Activated effector memory CD4-positive, alpha-beta T cell treated with Interleukin-2 at 50 U/mL for 16 hours (primary cell): Measurements from ENCODE around the gene KDM4C.
"Not testable (repeated sequence)": the region's sequence is repeated elsewhere in the genome, so short reads cannot be mapped to it uniquely, and the experiment has no call there.

Experiments
- DNase-seq: peaks from one replicate; pipeline ENCODE4 v3.0.0-alpha.2; 2020

The KDM4C gene

DNA sequence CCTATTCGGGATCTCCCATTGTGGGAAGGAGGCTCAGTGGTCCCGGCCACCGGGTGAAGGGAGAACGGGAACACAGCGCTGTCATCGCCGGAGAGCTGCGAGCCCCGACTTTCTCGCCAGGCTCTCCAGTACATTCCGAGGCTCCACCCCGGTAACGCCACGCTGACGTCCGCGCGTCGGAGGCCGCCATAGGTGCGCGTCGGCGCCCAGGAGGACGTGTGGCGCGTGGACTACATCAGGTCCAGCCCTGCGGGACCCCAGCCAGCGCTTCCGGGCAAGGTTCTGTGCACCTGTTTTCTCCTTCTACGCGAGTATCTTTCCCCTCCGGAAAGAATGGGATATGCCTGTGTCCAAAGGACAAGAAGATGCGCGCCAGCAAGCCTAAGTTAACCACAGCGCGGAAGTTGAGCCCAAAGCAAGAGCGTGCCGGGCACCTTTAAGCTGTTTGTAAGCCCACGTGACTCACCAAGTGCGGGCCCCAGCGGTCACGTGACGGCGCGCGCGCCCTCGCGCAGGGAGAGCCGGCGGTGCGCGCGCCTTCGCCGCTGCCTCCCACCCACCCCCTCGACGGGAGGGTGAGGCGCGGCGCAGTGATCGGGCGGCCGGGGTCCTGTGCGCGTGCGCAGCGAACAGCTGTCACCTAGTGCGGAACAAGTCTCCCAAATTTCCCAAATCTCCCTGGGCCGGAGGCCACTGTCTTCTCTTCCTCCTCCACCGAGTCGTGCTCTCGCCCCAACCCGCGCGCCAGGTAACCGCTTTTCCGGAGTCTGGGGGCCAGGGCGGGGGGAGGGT lies at the start of gene KDM4C:
Gene KDM4C (plus strand): TSS at position 518 of the 792 bp plus-strand sequence. CDS start 35,016 bp downstream, outside the sequence.
- peak; percentile 91 for DNase-seq

DNA sequence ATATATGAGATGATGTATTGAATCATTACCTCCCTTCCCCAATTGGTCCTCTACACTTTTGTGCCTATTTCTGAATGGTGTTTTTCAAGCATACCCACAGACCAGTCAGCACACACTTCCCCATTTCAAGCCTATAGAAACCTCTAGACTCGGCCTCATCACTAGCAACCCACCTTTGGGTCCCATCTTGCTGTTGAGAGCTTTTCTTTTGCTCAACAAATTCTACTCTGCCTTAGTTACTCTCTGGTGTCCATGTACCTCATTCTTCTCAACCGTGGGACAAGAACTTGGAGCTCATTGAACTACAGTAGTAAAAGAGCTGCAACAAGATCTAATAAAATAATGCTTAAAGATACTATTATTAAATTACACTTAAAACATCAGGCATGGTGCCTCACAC lies 49.0 kb upstream of the KDM4C start:
- no peak for DNase-seq

DNA sequence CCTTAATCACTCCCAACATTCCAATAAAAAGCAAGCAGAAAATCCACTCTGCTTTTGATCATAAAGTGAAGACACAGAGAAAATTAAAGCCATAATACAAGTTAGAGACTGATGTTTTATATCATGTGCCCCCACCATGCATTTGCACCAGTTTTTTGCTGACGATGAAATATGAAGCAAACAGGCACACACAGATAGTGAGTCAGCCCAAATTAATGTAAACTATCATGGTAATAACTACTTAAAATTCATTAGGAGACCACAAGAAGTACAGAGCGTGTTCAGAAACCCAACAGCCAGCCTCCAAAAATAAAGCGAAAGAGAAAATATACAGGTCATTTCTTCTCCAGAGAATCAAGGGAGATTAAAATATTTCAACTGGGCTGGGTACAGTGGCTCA lies 46.4 kb upstream of the KDM4C start:
- no peak for DNase-seq

DNA sequence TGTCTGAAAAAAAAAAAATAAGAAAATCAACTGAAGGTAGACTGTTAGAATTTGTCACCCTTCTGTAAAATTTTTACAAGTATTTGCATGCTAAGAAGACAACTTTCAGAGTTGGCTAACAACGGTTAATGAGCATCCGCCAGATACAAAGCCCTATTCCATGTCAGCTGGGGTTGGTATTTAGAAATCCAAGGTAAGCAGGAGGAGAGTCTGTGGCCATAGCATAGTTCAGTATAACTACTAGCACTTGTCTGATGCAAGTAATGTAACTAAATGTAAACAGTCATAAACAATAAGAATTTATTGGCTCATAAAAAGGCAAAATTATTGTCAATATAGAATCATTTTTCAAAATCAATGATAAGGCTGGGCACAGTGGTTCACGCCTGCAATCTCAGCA lies 45.7 kb upstream of the KDM4C start:
- no peak for DNase-seq

DNA sequence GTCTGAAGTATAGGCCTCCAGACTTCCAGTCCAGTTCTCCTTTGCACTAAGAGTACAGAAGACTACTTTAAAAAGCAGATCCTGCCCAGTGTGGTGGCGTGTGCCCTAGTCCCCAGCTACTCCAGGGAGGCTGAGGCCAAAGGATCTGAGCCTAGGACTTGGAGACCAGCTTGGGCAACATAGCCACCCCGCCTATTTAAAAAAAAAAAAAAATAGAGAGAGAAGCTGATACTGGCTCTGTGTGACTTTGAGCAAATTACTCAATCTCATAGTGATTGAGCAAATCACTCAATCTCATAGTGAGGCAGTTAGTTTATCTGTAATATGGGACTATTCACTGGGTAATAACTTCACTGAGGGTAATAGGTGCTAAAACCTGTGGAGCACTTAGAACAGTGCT lies 43.6 kb upstream of the KDM4C start:
- no peak for DNase-seq

DNA sequence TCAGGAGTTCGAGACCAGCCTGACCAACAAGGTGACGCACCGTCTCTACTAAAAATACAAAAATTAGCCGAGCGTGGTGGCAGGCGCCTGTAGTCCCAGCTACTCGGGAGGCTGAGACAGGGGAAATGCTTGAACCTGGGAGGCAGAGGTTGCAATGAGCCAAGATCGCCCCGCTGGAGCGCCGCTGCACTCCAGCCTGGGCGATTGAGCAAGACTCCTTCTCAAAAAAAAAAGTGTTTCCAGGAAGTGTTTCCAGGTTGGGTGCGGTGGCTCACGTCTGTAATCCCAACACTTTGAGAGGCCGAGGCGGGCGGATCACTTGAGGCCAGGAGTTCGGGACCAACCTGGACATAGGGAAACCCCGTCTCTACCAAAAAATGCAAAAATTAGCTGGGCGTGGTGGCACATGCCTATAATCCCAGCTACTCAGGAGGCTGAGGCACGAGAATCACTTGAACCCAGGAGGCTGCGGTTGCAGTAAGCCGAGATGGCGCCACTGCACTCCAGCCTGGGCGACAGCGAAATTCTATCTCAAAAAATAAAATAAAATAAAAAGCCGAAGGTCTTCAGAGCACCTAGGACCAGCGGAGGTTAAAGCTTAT lies 42.5 kb upstream of the KDM4C start:
- not testable (repeated sequence) for DNase-seq

DNA sequence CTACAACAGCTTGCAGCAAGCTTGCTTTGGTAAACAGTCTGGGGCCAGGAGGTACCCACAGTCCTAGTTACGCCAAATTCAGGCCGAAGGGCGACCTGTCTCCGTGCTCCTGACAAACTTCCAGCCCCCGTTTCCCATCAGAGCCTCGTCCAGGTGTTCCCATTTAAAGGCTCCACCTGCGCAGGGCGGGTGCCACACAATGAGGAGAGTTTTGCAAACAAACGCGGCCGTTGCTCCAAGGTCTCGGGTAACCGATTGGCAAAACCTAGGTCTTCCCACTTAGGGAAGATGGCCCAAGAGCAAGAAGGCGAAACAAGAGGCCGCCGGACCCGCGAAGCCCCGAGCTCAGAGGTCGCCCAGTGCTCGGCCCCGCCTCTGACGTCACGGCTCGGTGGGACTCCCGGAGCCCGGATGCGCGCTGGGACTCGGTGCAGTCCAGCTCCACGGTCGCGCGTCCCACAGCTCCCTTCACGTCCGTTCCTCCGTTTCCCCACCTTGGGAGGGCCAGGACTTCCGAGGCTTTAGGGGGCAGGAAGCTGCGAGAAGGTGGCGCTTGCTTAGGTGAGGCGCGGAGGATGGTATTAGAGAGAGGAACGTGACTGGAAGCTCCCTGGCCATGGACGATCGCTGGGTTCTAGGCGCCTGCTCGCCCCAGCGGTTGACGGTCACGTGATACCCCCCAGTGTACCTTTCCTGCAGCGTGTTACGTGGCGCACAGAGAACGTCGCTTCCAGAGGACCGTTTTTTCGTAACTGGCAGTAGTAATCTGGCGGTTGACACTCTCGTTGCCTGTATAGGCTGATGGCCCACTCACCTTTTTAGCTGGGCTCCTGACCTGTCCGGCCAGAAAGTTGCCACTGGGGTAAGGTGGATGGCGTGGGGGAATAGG lies 41.8 kb upstream of the KDM4C start:
- DNase-seq = peak; percentile 55

DNA sequence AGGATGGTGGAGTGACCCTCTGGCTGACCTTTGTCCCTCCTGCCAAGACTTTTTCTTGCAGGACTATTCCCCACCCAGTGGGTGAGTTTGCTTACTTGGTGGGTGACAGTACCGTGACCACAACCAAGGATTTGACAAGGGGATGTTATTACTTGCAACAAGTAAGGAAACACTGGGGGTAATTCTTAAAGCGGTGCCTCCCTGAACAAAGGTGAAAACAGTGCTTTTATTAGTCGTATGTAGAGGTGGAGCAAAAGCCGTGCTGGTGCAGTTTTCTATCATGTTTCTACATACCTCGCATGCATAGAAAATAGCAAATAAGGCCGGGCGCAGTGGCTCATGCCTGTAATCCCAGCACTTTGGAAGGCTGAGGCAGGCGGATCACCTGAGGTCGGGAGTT lies 41.0 kb upstream of the KDM4C start:
- DNase-seq = no peak

DNA sequence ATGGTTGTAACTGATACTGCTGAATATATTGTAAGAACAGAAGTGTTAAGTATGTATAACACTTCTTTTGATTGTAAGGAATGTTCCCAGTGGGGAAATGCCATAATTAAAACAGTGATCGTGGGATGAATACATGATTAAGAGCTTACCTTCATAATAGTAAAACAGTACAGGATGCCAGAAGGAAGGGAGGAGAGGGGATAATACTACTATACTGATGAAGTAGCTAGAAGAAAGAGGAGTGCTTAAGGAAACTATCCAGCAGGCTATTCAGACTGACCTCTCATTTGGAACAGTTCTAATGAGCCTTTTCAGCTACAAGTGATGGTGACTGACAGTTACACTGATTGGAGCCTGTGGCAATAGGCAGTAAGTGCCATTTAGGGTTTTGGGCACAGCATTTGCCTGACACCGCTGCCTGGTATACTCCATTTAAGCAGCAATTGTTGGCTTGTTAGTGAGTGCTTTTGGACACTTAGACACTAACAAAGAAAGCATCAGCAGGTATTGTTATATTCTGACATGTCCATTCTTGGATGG lies 33.8 kb upstream of the KDM4C start:
- DNase-seq = no peak

DNA sequence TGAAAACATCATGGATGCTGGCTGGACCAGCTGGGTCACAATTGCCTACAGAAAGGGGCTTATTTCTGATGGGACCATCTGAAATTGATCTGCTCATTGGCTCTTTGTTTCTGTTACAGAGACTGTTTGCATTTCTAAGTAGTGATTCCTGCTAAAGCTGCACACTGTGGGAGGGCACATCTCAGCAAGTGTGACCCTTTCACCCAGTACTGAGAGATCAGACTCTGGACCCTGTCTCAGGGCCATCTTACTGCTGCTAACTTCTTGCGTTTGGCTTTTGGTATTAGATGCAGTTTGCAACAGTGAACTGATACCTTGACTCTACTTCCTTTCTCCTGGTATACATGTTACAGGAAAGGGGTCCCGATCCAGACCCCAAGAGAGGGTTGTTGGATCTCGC lies 24.5 kb upstream of the KDM4C start:
- DNase-seq = no peak

DNA sequence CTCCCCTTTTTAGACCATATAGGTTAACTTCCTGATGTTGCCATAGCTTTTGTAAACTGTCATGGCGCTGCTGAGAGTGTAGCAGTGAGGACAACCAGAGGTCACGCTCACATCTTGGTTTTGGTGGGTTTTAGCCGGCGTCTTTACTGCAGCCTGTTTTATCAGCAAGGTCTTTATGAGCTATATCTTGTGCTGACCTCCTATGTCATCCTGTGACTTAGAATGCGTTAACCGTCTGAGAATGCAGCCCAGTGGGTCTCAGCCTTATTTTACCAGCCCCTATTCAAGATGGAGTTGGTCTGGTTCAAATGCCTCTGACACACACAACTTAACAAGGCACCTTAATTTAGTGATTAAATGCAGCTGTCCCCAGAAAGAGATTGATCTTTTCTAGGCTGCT lies 23.9 kb upstream of the KDM4C start:
- DNase-seq = no peak

DNA sequence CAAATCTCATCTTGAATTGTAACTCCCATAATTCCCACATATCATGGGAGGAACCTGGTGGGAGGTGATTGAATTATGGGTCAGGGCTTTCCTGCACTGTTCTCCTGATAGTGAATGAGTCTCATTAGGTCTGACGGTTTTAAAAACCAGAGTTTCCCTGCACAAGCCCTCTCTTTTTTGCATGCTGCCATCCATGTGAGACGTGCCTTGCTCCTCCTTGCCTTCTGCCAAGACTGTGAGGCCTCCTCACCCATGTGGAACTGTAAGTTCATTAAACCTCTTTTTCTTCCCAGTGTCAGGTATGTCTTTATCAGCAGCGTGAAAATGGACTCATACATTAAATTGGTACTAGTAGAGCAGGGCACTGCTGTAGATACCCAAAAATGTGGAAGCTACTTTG lies 22.4 kb upstream of the KDM4C start:
- no peak for DNase-seq

DNA sequence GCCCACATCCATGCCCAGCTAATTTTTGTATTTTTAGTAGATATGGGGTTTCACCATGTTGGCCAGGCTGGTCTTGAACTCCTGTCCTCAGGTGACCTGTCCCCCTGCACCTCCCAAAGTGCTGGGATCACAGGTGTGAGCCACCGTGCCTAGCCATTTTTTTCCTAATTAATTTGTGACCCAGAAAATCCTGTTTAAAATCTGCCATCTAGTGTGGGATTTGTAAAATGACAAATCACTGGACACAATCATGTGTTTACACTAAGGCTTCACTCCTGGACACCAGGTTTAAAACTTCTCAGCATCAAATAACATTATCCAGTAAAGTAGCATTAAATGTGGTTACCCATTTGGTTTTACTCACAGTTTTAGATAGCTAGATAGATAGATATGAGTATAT lies 18.6 kb upstream of the KDM4C start:
- DNase-seq = no peak

DNA sequence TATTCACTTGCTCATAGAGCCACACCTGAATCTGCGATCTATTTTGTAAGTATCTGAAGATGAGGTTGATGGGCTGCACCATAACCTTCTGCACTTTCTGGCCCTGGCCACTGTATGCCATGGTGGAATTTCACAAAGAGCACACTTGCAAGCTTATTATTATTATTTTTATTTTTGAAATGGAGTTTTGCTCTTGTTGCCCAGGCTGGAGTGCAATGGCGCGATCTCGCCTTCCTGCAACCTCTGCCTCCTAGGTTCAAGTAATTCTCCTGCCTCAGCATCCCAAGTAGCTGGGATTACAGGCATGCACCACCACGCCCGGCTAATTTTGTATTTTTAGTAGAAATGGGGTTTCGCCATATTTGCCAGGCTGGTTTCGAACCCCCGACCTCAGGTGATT lies 8.9 kb upstream of the KDM4C start:
- DNase-seq = not testable (repeated sequence)

DNA sequence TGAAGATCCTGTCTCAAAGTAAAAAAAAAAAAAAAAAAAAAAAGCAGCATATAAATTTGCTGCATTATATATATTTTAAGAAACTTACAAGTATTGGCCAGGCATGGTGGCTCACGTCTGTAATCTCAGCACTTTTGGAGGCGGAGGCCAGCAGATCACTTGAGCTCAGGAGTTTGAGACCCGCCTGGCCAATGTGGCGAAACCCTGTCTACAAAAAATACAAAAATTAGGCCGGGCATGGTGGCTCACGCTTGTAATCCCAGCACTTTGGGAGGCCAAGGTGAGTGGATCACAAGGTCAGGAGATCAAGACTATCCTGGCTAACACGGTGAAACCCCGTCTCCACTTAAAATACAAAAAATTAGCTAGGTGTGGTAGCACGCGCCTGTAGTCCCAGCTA lies 2.9 kb upstream of the KDM4C start:
- not testable (repeated sequence) for DNase-seq

DNA sequence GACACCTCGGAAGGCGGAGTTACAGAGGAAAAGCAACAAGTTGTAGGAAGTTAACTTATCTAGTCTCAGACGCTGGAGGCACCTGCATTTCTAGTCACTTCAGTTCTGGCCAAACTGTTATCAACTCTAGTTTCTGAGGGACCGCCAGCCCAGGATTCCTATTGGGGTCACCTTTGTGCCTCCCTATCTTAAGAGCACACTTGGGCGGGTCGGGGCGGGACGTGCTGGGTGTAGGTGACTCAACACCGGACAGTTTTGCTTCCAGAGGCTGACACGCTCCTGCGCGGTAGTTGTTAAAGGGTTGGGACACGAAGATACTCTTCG lies 679 bp upstream of the KDM4C start:
- no peak for DNase-seq

DNA sequence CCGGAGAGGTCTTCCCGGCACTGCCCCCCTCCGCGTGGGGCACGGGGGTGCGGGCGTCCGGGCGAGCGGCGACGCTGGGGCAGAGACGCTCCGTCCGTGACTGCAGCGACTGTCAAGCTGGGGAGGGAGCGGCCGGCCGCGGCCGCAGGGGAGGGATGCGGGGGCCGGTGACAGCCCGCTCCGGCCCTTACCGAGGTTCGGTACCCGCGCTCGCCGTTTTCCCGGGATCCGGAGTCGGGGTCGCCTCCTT lies 400 bp downstream of the KDM4C start:
- DNase-seq = no peak

DNA sequence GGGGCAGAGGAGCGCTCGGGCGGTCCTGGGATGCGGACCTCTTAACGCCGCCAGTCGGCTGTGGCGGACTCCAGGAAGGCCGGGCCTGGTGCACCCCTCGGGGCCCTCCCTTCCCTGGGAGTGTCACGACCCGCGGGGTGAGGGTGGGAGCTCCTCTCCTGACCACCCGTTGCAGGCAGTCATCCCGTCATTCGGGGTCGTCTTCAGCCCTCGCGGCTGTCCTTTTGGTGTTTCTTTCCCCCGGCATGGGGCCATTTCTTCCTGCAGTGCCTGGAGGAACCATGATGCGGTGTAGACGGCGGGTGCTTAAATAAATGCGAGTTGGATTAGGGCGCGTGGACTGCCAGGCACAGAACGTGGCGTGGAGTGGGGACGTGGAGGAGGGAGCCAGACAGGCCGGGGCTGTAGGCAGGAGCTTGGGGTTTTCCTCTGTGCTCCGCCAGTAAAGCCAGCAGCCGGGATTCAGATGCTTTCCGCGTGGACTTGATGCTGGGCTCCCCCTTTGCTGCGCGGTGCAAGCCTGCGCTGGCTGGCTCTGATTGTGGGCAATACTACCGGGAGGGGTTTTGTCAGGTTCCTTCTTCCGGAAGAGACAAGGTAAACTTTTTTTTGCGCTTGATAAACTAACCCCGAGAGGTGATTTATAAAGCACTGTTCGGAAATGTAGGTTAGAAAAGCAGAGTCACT lies 868 bp downstream of the KDM4C start:
- peak; percentile 48 for DNase-seq

DNA sequence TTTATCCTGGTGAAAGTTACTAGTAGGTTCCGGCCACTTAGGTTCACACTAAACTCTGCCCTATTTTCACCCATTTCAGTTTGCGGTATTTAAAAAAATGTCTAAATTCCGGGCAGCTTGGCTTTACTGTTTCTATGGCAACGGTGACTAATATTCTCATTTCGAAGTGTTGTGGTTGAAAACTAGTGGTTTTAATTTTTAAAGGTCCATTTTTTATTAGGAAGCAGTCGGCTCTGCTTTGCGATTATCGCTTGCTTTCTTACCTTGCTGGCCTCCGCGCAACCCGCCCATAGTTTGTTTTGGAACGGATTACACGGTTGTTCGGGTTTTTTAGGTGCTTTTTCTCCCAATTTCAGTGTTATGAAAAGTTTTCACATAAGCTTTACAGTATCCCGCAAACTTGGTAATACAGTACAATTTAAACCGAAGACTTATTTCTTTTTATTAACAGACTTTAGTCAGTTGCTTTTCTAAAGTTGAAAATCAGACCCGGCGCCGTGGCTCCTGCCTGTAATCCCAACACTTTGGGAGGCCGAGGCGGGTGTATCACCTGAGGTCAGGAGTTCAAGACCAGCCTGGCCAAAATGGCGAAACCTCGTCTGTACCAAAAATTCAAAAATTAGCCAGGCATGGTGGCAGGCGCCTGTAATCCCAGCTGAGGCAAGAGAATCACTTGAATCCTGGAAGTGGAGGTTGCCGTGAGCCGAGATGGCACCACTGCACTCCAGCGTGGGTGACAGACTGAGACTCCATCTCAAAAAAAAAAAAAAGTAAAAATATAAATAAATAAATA lies 1.6 kb downstream of the KDM4C start:
- no peak for DNase-seq

DNA sequence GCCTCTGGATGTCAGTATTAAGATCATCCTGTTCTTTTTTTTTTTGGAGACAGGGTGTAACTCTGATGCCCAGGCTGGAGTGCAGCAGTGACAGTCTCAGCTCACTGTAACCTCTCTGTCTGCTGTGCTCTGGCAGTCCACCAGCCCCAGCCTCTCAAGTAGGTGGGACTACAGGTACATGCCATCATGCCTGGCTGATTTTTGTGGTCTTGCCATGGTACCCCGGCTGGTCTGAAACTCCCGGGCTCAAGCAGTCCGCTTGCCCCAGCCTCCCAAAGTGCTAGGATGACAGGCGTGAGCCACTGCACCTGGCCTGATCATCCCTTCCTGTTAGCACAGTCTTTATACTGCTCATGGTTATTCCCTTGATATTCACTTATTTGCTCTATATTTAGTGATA lies 3.5 kb downstream of the KDM4C start:
- no peak for DNase-seq

DNA sequence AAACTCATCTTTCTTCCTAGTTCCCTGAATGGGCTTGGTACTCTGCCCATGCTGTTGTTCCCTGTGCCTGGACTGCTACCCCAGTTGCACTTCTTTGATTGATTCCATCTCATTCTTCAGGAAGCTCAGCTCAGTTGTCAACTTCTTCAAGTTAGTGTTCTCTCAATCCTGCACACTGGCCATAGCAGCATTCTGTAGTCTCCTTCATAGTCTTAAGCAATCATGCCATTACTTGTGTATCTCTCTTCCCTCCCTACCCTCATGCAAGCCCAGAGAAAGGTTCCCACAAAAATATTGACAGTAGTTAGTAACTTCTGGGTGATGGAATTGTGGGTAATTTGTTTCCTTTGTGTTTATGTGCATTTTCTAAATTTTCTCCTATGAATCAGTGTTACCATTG lies 5.5 kb downstream of the KDM4C start:
- DNase-seq = no peak

DNA sequence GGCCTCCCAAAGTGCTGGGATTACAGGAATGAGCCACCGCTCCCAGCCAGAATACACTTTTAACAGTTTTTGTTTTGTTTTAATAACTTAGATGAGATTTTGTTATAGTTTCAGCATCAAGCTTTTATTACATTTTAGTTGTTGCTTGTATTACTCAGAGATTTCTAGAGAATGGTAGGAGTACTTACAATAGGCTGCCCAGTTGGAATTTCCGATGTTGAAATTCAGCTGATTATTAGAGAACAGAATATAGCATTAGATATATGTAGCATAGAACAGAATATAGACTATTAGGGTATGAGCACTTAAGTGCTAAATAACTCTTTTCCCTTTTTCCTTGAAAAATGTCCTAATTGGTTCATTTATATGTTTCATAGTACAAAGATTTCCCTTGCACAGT lies 6.2 kb downstream of the KDM4C start:
- no peak for DNase-seq

DNA sequence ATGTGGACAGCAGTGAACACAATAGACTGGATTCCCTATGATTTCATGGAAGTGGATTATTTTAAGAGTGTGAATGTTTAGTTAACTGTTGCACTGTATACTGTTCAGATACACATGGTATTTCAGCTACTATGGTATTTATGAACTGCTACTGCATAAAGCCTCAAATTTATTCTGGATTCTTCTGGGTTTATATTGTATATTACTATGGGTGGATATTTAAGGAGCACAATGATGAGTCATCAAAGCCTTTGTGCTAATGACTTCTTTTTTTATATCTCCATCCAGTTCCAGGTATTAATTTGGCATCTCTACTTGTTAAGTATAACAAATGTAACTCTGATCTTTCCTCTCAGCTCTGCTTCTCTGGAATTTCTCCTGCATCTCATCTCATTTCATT lies 6.8 kb downstream of the KDM4C start:
- DNase-seq = no peak
